Endothelial cell of umbilical vein (primary cell): ENCODE data around the gene TAPBP. TPM values are rescaled to one million over a fixed set of nuclear protein-coding genes. Genes with fewer than 3 reads are reported as not detected.

Experiments used
- BruUV-seq: library from RNA; stranded (reverse); fragments of 400-500 nt; replicated peaks from 2 replicates; lab custom pipeline; 2021; lab: Mats Ljungman, UMichigan
- CTCF ChIA-PET: fragments of 300-600, 350-600 bp; sonication (Branson Sonifier 250); formaldehyde crosslinking; loops from one replicate; lab custom pipeline; 2021; ENCODE audit warnings: antibody characterized with exemption, inconsistent platforms; lab: Charles Lee
- POLR2A ChIA-PET: fragments of 300-600, 350-600 bp; sonication (Branson Sonifier 250); formaldehyde crosslinking; loops from one replicate; lab custom pipeline; 2021; ENCODE audit warnings: antibody characterized with exemption, inconsistent platforms; lab: Charles Lee
- DNase-seq: peaks from one replicate; pipeline ENCODE4 v3.0.0-alpha.2; 2011; ENCODE audit warnings: low read depth, low spot score
- FAIRE-seq: peaks from 2 replicates; lab custom pipeline; 2011; peaks lifted over from hg19 to GRCh38; lab: Jason Lieb, UNC
- H2AFZ ChIP-seq: 2 replicates; pipeline ENCODE4 v1.6.0; 2012; ENCODE audit warnings: low read depth, low read length, control low read depth, inconsistent platforms
- H3K27ac ChIP-seq: 2 replicates; pipeline ENCODE4 v1.5.1; 2011; ENCODE audit warnings: low read depth, mild to moderate bottlenecking, control low read depth, low read length, moderate library complexity; ENCODE audit not compliant: insufficient read depth
- H3K27me3 ChIP-seq, 2 experiments: 2 replicates each; pipeline versions ENCODE4 v1.6.0 to v1.6.1; 2011; ENCODE audit warnings: low read length in 2 of 2, mixed read lengths in 1 of 2; ENCODE audit not compliant: control insufficient read depth in 2 of 2, insufficient read depth in 2 of 2
- H3K36me3 ChIP-seq, 2 experiments: 2 replicates in 1 of 2; 3 replicates in 1 of 2; pipeline ENCODE4 v1.5.1; 2011; ENCODE audit warnings: low read length in 2 of 2, mild to moderate bottlenecking in 1 of 2, moderate library complexity in 1 of 2; ENCODE audit not compliant: control insufficient read depth in 2 of 2, insufficient read depth in 2 of 2; ENCODE audit errors: extremely low read depth in 1 of 2
- H3K4me1 ChIP-seq: 3 replicates; pipeline ENCODE4 v1.5.1; 2011; ENCODE audit warnings: mild to moderate bottlenecking, low read length; ENCODE audit not compliant: control insufficient read depth, insufficient read depth; ENCODE audit errors: extremely low read depth
- H3K4me2 ChIP-seq: 2 replicates; pipeline ENCODE4 v1.6.1; 2011; ENCODE audit warnings: low read length, control low read depth, mixed read lengths; ENCODE audit not compliant: insufficient read depth
- H3K4me3 ChIP-seq, 3 experiments: fragments of 200-600 bp in 1 of 3; sonication (generic), shearing (Covaris generic) in 1 of 3; replicated peaks in 1 of 3; 2 replicates each; pipeline ENCODE4 v1.5.1; 2011 to 2016; ENCODE audit warnings: control low read depth in 3 of 3, low read length in 3 of 3, mild to moderate bottlenecking in 2 of 3, inconsistent platforms in 1 of 3, low read depth in 1 of 3, moderate library complexity in 1 of 3; ENCODE audit not compliant: insufficient read depth in 1 of 3
- H3K79me2 ChIP-seq: 2 replicates; pipeline ENCODE4 v1.6.0; 2012; ENCODE audit warnings: low read length, inconsistent platforms; ENCODE audit not compliant: control insufficient read depth, insufficient read depth
- H3K9ac ChIP-seq: replicated peaks from 2 replicates; pipeline ENCODE3; 2011; ENCODE audit warnings: low read length, control low read depth; ENCODE audit not compliant: insufficient read depth; ENCODE audit errors: extremely low read depth
- H3K9me1 ChIP-seq: replicated peaks from 3 replicates; pipeline ENCODE4 v1.6.0; 2011; ENCODE audit warnings: mild to moderate bottlenecking, low read length; ENCODE audit not compliant: control insufficient read depth, insufficient read depth; ENCODE audit errors: extremely low read depth
- H3K9me3 ChIP-seq: replicated peaks from 2 replicates; pipeline ENCODE4 v1.5.1; 2012; ENCODE audit warnings: low read length, inconsistent platforms; ENCODE audit not compliant: control insufficient read depth, insufficient read depth
- H4K20me1 ChIP-seq: replicated peaks from 2 replicates; pipeline ENCODE3; 2011; ENCODE audit warnings: mild to moderate bottlenecking, low read length; ENCODE audit not compliant: control insufficient read depth, insufficient read depth; ENCODE audit errors: extremely low read depth
- EZH2 ChIP-seq: IDR thresholded peaks from 2 replicates; pipeline ENCODE4 v1.6.1; 2012; ENCODE audit warnings: borderline replicate concordance, low read depth, mild to moderate bottlenecking, moderate library complexity, low read length, inconsistent platforms; ENCODE audit not compliant: severe bottlenecking
- FOS ChIP-seq: IDR thresholded peaks from 2 replicates; pipeline ENCODE4 v1.6.1; 2011; ENCODE audit warnings: mild to moderate bottlenecking, low read length, moderate library complexity, borderline replicate concordance; ENCODE audit not compliant: insufficient read depth
- GATA2 ChIP-seq: IDR thresholded peaks from 2 replicates; pipeline ENCODE4 v1.7.0; 2011; ENCODE audit warnings: low read depth, mild to moderate bottlenecking, moderate library complexity, mixed read lengths, low read length; ENCODE audit not compliant: insufficient read length, insufficient read depth
- JUN ChIP-seq: IDR thresholded peaks from 2 replicates; pipeline ENCODE4 v1.6.1; 2011; ENCODE audit warnings: borderline replicate concordance, low read depth; ENCODE audit not compliant: insufficient read length, insufficient read depth
- MYC ChIP-seq: IDR thresholded peaks from one replicate; pipeline ENCODE4 v1.6.1; 2011; ENCODE audit warnings: mild to moderate bottlenecking, low read depth, low read length
- POLR2A ChIP-seq: IDR thresholded peaks from 2 replicates; pipeline ENCODE4 v1.6.1; 2012; ENCODE audit warnings: low read depth, mild to moderate bottlenecking, control low read depth, low read length
- POLR2AphosphoS5 ChIP-seq: IDR thresholded peaks from 2 replicates; pipeline ENCODE4 v1.6.1; 2012; ENCODE audit warnings: low read depth, mild to moderate bottlenecking, control low read depth, low read length, moderate library complexity; ENCODE audit not compliant: insufficient read depth
- dilution Hi-C: fragments of 300-500 bp; cut with MboI; formaldehyde crosslinking; loops from one replicate; pipeline ENCODE4 v1.15.0; 2019; ENCODE audit warnings: low sequenced_read_pairs; ENCODE audit not compliant: extremely low pct_ligation_motif_present
- intact Hi-C: fragments of 100-400 bp; cut with micrococcal nuclease; formaldehyde crosslinking; loops from one replicate; pipeline ENCODE4 v1.10.0; 2022
- polyA plus RNA-seq, 4 experiments: library from polyadenylated mRNA; depleted of rRNA in 3 of 4; stranded (reverse) in 3 of 4; unstranded in 1 of 4; fragments of >200 nt; gene quantifications; 2 replicates each; pipeline versions ENCODE4 v1.2.1 to v1.2.3, GENCODE V29; 2011 to 2012; ENCODE audit warnings: missing spikeins in 1 of 4
- total RNA-seq: library from RNA; stranded (reverse); gene quantifications from 2 replicates; pipeline ENCODE4 v1.2.3, GENCODE V29; 2021
- TF ChIP-seq, protein P1 (sequence below): IDR thresholded peaks from 2 replicates; pipeline ENCODE4 v1.6.1; 2011; ENCODE audit not compliant: insufficient read depth, insufficient read length
- TF ChIP-seq, protein P2 (sequence below), 2 donors: IDR thresholded peaks; 1 replicate in 1 of 2; 2 replicates in 1 of 2; pipeline ENCODE4 v1.5.1; 2011; ENCODE audit warnings: low read length in 2 of 2, mild to moderate bottlenecking in 2 of 2, moderate library complexity in 2 of 2, control low read depth in 1 of 2, inconsistent platforms in 1 of 2, low read depth in 1 of 2; ENCODE audit not compliant: insufficient read depth in 1 of 2; ENCODE audit errors: extremely low read depth in 1 of 2

TAPBP gene
- total and polyA plus RNA-seq, 2 donors (not counting 3 experiments of a cell fraction or from before 2014, with no cell fraction given) = 69.6 to 98.0 TPM

GRCh38 chr6:33333666-33334065 is 19.8 kb upstream of the TAPBP start:
- Histone ChIP-seq H3K27ac (no peak overlapping the region), H2AFZ (no peak overlapping the region), H4K20me1 (no peaks in the 10 kb centered on the region), H3K4me3 (no peak overlapping the region), H3K4me1 (no peaks in the 10 kb centered on the region), H3K9me3 (no peaks in the 10 kb centered on the region), H3K9ac (no peak overlapping the region), H3K4me2 (no peak overlapping the region), H3K36me3 (no peaks in the 10 kb centered on the region), H3K27me3 (no peaks in the 10 kb centered on the region), H3K79me2 (no peaks in the 10 kb centered on the region), H3K9me1 (no peaks in the 10 kb centered on the region)
- TF ChIP-seq MYC = no peak
- TF ChIP-seq GATA2 = no peak
- TF ChIP-seq FOS = no peak
- TF ChIP-seq, protein P1, sequence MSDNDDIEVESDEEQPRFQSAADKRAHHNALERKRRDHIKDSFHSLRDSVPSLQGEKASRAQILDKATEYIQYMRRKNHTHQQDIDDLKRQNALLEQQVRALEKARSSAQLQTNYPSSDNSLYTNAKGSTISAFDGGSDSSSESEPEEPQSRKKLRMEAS = no peak
- no peak for TF ChIP-seq JUN
- TF ChIP-seq POLR2A = no peak
- no peak for TF ChIP-seq POLR2AphosphoS5
- no peak for TF ChIP-seq EZH2
- TF ChIP-seq, protein P2, sequence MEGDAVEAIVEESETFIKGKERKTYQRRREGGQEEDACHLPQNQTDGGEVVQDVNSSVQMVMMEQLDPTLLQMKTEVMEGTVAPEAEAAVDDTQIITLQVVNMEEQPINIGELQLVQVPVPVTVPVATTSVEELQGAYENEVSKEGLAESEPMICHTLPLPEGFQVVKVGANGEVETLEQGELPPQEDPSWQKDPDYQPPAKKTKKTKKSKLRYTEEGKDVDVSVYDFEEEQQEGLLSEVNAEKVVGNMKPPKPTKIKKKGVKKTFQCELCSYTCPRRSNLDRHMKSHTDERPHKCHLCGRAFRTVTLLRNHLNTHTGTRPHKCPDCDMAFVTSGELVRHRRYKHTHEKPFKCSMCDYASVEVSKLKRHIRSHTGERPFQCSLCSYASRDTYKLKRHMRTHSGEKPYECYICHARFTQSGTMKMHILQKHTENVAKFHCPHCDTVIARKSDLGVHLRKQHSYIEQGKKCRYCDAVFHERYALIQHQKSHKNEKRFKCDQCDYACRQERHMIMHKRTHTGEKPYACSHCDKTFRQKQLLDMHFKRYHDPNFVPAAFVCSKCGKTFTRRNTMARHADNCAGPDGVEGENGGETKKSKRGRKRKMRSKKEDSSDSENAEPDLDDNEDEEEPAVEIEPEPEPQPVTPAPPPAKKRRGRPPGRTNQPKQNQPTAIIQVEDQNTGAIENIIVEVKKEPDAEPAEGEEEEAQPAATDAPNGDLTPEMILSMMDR (IDR thresholded peaks at IDR 0.05; ENCODE audit: extremely low read depth in 1 of 2, insufficient read depth in 1 of 2, low read depth in 1 of 2, low read length in 2 of 2) = no peak
- FAIRE-seq (no peak), DNase-seq (no peak)
- ChIA-PET POLR2A (no interaction called here), CTCF (interaction anchor here (0.9 kb wide), 1 partner anchor 9 kb away, joined by 3 read pairs; no protein-coding TSS in a partner anchor)
- intact Hi-C loops (no loop called here), dilution Hi-C loops (no loop called here)
- no TSS peak for BruUV-seq
